GM19467 (cell line): ENCODE measurements around the gene BBS12.
A peak's percentile ranks its signal among the peaks of the same experiment; 100 is the strongest.
"Not testable (repeated sequence)": the region's sequence is repeated elsewhere in the genome, so short reads cannot be mapped to it uniquely, and the experiment has no call there.

Experiments used
- ATAC-seq: cut with Tn5 transposase; IDR thresholded peaks from one replicate; pipeline ENCODE4 v1.9.1; 2021; ENCODE audit warnings: mild to moderate bottlenecking, moderate library complexity; ENCODE audit not compliant: unreplicated experiment

BBS12 gene

DNA sequence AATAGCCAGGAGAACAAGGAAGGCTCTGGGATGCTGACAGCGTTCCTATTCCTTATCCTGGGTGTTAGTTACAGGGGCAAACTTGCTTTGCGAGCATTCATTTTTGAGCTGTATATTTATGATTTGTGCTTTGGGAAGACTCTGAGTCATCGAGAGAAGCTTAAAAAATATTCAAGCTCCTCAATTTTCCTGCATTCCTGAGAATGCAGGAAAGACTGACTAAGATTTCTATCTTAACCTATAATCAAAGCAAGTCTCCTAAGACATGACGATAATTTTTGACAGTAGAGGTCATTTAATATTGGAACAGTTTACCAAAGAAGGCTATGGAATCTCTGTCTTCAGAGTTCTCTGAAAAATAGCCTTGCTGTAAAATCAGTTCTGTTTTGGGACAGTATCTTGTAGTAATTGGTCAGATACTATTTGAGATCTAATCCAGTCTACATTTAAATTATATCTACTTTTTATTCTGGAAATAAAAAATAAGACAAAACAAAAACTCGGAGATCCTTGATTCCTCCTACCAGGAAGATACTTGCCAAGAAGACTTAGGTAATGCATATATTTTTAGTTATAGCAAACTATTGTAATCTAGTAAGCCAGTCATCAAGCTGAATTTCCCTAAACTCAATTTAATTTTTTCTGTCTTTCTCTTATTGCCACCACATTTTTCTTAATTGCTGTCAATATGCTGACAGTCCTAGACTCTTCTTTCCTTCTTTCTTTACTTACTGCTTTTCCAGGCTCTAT is 31.7 kb downstream of the BBS12 start:
- ATAC-seq, result no peak

DNA sequence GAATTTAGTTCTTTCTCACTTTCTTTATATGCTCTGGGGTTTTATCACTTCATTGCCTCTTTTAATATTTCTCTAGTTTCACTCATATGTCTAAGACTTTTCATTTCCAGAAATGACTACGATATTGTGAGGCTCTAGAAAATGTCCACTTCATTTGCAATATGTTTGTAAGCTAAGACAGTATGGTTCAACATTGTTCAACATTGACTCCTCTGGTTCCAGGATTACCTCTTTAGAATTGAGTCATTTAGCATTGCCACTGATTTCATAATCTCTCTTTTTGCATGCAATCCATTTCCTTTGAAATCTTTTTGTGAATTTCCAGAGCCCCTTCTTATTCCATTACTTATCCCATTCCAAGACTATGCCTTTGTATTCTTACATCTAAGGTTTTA is 32.3 kb downstream of the BBS12 start:
- peak; percentile 70 for ATAC-seq

- no peak for ATAC-seq
Observed at GRCh38 chr4:122765692-122766352, 33.3 kb downstream of the BBS12 start.

DNA sequence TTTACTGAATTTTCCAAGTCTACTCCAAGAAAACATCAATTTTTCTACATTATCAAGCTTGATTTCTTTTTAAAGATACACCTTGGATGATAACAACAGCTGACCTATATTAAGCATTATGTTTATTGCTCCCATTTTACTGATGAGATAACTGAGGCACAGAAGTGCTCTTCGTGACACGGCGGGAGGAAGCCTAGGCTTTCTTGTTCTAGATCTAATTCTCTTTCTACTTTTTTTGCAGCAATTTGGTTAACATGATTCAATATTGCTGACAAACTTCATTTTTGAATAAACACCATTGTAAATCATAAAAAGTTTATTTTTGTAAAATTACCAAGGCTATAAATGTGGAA is 33.8 kb downstream of the BBS12 start:
- ATAC-seq, result no peak

DNA sequence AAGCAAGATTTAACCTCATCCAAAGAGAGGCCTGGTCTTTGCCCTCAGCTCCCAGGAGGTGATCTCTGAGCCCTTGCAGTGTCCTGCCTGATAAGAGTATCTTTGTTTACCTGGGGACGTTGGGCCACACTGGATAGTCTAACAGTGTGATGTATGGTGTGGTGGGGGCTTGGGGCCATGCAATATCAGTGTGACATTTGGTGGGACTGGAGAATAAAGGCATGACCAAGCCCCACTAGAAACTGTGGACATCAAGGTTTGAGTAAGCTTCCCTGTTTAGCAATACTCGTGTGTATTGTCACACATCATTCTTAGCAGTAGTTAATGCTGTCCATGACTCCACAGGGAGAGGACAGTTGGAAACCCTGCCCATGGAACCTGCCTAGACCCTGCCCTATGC is 34.4 kb downstream of the BBS12 start:
- no peak for ATAC-seq

GRCh38 chr4:122771724-122772123 is 39.2 kb downstream of the BBS12 start:
- no peak for ATAC-seq

DNA sequence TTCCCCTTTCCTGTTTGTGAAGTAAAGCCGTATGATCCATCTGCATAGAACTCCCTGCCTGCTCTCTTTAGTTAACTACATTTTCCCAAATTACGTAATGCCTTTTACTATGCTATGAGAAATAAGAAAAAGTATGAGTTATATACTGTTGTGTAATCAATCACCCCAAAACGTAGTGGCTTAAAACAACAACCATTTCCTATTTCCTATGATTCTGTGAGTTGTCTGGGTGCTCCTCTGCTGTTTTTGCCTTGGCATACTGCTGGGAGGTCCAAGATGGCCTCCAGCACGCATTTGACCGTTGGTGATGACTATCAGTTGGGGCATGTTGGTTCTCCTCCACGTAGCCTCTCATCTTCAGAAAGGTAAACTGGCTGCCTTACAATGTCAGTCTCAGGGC is 39.8 kb downstream of the BBS12 start:
- no peak for ATAC-seq

DNA sequence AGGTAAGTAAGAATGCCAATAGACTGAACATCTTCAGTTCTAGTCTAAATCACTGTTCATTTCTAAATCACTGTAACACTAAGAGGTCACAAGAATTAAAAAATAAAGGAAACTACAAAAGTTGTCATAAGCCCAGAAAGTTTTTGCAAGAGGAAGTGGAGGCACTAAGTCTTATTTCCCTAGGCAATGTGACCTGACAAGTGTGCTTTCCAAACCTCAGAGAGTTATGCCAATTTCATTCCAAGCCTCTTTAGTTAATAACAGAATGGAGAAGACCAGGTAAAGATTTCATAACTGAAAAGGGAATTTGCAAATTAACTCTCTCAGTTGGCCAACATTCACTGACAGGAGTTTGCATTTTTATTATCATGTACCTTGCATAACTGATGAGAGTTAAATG is 40.5 kb downstream of the BBS12 start:
- no peak for ATAC-seq

- ATAC-seq, result no peak
Observed at GRCh38 chr4:122775039-122775438, 42.5 kb downstream of the BBS12 start.

GRCh38 chr4:122775987-122776836 is 43.7 kb downstream of the BBS12 start:
- ATAC-seq, result no peak

GRCh38 chr4:122776916-122777315 is 44.4 kb downstream of the BBS12 start:
- no peak for ATAC-seq

- no peak for ATAC-seq
Observed at GRCh38 chr4:122777846-122778673, 45.6 kb downstream of the BBS12 start.

DNA sequence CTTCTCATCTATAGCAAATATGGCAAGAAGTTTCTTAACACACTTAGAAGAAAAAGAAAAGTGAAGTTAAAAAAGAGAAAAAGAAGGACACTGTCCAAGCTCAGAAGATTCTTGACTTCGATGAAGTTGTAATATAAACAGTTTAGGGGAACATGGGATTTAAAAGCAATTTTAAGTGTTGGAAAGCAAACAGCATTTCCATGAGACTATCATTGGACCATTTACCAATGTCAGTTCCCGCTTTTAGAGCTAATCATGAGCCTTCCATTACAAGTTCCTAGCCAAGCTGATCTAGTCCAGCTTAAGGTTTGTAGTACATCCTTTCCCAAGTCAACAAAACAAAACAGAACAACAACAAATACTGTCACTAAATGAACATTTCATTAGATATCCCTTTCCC is 49.0 kb downstream of the BBS12 start:
- ATAC-seq, result no peak

DNA sequence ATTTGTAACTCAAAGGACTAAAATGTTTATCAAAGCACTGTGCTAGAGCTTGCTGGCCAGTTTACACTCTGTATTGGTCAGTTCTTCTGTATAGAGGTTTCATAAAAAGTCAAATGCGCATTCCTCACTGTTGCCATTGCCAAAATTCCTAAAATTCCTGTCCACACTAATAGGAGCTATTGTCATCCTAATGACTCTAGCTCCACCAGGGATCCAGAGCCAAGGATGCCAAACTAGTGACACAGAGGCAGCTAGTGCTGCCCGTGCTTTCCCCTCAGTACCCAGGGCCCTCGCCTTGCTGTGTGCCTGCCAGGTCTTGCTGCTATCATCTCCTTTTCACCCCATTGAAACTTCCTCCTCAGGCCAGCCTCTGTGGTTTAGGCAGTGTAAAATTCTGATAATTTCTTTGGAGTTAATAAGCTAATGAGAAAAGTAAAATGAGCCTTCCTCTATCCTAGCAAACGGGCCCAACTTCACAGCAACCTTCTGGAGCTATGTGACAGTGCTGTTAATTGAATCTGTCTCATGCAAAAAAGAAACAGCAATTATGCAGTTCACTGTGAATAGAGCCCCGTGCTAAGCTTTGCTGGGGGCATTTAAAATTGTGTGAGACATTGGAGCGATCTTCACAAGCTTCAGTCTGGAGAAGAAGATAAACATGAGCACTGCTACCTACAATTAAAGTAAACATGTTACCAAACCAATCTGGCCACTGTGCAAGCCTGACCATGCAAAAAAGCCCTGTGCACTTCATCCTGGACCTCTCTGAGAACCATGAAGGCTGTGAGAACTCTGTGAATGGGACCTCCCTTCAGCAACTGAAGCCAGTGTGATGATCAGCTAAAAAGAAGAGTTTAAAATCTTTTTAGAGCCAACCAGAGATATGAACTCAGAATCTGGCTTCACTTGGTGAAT is 51.1 kb downstream of the BBS12 start:
- ATAC-seq, result no peak

GRCh38 chr4:122784261-122784660 is 51.8 kb downstream of the BBS12 start:
- ATAC-seq, result no peak

GRCh38 chr4:122785099-122785498 is 52.6 kb downstream of the BBS12 start:
- no peak for ATAC-seq

DNA sequence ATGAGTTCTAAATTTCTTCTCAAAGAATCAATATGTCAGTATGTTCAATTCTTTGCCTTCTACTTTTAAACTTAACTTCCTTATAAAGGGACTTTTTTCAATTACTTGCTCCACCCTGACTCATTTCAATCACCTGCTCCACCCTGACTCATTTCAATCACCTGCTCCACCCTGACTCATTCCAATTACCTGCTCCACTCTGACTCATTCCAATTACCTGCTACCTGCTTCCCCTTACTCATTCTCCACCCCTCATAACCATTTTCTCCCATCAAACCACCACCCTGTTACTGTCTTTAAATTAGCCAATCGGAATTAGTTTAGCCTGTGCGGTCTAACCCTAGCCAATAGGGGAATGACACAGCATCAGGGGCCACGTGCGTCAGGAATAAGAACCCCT is 53.8 kb downstream of the BBS12 start:
- not testable (repeated sequence) for ATAC-seq

DNA sequence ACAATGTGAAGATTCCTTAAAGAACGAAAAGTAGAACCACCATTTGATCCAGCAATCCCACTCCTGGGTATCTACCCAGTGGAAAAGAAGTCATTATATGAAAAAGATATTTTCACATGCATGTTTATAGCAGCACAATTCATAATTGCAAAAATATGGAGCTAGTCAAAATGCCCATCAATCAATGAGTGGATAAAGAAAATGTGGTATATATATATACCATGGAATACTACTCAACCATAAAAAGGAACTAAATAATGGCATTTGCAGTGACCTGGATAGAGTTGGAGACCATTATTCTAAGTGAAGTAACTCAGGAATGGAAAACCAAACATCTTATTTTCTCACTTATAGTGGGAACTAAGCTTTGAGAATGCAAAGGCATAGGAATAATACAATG is 54.4 kb downstream of the BBS12 start:
- ATAC-seq, result not testable (repeated sequence)

- ATAC-seq, result no peak
Observed at GRCh38 chr4:122787940-122788339, 55.4 kb downstream of the BBS12 start.

DNA sequence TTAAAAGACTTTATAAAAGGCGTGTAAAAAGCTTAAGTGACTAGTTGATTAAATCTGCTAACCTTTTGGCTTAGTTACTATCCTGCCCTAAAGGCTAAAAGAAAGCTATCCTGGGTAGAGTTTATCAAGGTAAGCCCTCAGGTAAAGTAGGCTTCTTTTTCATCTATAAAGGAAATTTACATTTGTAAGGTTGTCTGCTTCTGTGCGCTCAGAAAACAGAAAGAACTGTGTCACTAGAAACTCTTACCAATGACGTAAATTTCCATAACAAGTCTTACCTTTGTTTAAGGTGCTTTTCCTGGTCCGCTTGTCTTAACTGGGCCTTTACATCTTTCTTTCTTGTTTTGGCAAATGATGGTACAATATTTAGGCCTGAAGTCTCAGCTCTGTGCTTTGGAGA is 56.4 kb downstream of the BBS12 start:
- ATAC-seq, result no peak
